Effector memory CD4-positive, alpha-beta T cell (primary cell): Measurements from ENCODE around the gene SLC25A42.
"Not testable (repeated sequence)": the region's sequence is repeated elsewhere in the genome, so short reads cannot be mapped to it uniquely, and the experiment has no call there.

ENCODE experiments used
- DNase-seq, 3 donors: peaks; one replicate each; pipeline ENCODE4 v3.0.0-alpha.2; 2020
- H3K27ac ChIP-seq: 2 replicates; pipeline ENCODE4 v1.7.0; 2013; ENCODE audit warnings: mild to moderate bottlenecking, low read length, moderate library complexity; ENCODE audit not compliant: insufficient read depth, poor library complexity, severe bottlenecking
- H3K27me3 ChIP-seq: replicated peaks from 2 replicates; pipeline ENCODE4 v1.7.0; 2013; ENCODE audit warnings: mild to moderate bottlenecking, low read length; ENCODE audit not compliant: insufficient read depth, control insufficient read depth, poor library complexity, severe bottlenecking
- H3K36me3 ChIP-seq: 2 replicates; pipeline ENCODE4 v1.7.0; 2013; ENCODE audit warnings: mild to moderate bottlenecking, low read length, moderate library complexity; ENCODE audit not compliant: control insufficient read depth, insufficient read depth
- H3K4me1 ChIP-seq: 2 replicates; pipeline ENCODE4 v1.7.0; 2013; ENCODE audit warnings: low read length, mild to moderate bottlenecking; ENCODE audit not compliant: control insufficient read depth, insufficient read depth, poor library complexity, severe bottlenecking
- H3K4me3 ChIP-seq: 2 replicates; pipeline ENCODE4 v1.7.0; 2013; ENCODE audit warnings: low read length, low read depth, mild to moderate bottlenecking; ENCODE audit not compliant: insufficient read depth, poor library complexity, severe bottlenecking
- H3K9me3 ChIP-seq: 2 replicates; pipeline ENCODE4 v1.7.0; 2013; ENCODE audit warnings: mild to moderate bottlenecking, low read length, moderate library complexity; ENCODE audit not compliant: control insufficient read depth

SLC25A42 gene

GRCh38 chr19:19131989-19132388, 68.2 kb downstream of the SLC25A42 start:
- DNase-seq, result no peak
- Histone ChIP-seq H3K27me3 (no peaks in the 10 kb centered on the region), H3K36me3 (no peaks in the 10 kb centered on the region), H3K27ac (no peak overlapping the region), H3K9me3 (no peaks in the 10 kb centered on the region), H3K4me1 (peaks cover 7% of the 10 kb centered on the region), H3K4me3 (no peak overlapping the region)

GRCh38 chr19:19132912-19133311, 69.1 kb downstream of the SLC25A42 start:
- Histone ChIP-seq H3K4me3 (no peak overlapping the region), H3K9me3 (no peaks in the 10 kb centered on the region), H3K27me3 (no peaks in the 10 kb centered on the region), H3K27ac (no peak overlapping the region), H3K36me3 (no peaks in the 10 kb centered on the region), H3K4me1 (peaks cover 14% of the 10 kb centered on the region)
- DNase-seq, result no peak

DNA sequence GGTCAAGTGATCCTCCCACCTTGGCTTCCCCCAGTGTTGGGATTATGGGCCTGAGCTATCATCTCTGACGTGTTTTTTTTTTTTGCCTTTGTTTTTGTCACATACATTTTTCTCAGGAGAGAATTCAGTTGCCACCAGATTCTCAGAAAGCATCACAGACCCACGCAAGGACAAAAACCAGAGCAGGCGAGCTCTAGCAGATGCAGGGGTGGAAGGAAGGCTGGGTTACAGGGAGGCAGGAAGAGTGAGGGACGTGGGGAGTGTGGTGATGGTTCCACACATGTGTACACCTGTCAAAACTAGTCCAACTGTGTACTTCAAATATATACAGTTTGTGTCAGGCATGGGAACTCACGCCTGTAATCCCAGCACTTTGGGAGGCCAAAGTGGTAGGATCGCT, 70.2 kb downstream of the SLC25A42 start:
- Histone ChIP-seq H3K36me3 (no peaks in the 10 kb centered on the region), H3K27me3 (no peaks in the 10 kb centered on the region), H3K4me3 (no peak overlapping the region), H3K27ac (no peak overlapping the region), H3K4me1 (peaks cover 17% of the 10 kb centered on the region), H3K9me3 (no peaks in the 10 kb centered on the region)
- DNase-seq, result no peak

GRCh38 chr19:19134687-19135158, 70.9 kb downstream of the SLC25A42 start:
- Histone ChIP-seq H3K27ac (no peak overlapping the region), H3K4me3 (no peak overlapping the region), H3K27me3 (no peaks in the 10 kb centered on the region), H3K4me1 (peaks cover 17% of the 10 kb centered on the region), H3K9me3 (no peaks in the 10 kb centered on the region), H3K36me3 (no peaks in the 10 kb centered on the region)
- DNase-seq, result peak in 1 of 3 donors; percentile 17

- H3K9me3 ChIP-seq, DNase-seq, H3K27ac ChIP-seq, H3K36me3 ChIP-seq, H3K27me3 ChIP-seq, H3K4me3 ChIP-seq: not testable (repeated sequence)
- H3K4me1 ChIP-seq, result peaks cover 17% of the 10 kb centered on the region
Observed at GRCh38 chr19:19135713-19136112, 71.9 kb downstream of the SLC25A42 start.

GRCh38 chr19:19137556-19138108, 73.8 kb downstream of the SLC25A42 start:
- no peaks in the 10 kb centered on the region for H3K27me3 ChIP-seq
- no peak for DNase-seq
- H3K9me3 ChIP-seq, result no peaks in the 10 kb centered on the region
- H3K27ac ChIP-seq, result peak overlapping the region; percentile 72
- H3K4me1 ChIP-seq, result peaks cover 17% of the 10 kb centered on the region
- H3K4me3 ChIP-seq, result peak overlapping the region; percentile 74
- H3K36me3 ChIP-seq, result no peaks in the 10 kb centered on the region

DNA sequence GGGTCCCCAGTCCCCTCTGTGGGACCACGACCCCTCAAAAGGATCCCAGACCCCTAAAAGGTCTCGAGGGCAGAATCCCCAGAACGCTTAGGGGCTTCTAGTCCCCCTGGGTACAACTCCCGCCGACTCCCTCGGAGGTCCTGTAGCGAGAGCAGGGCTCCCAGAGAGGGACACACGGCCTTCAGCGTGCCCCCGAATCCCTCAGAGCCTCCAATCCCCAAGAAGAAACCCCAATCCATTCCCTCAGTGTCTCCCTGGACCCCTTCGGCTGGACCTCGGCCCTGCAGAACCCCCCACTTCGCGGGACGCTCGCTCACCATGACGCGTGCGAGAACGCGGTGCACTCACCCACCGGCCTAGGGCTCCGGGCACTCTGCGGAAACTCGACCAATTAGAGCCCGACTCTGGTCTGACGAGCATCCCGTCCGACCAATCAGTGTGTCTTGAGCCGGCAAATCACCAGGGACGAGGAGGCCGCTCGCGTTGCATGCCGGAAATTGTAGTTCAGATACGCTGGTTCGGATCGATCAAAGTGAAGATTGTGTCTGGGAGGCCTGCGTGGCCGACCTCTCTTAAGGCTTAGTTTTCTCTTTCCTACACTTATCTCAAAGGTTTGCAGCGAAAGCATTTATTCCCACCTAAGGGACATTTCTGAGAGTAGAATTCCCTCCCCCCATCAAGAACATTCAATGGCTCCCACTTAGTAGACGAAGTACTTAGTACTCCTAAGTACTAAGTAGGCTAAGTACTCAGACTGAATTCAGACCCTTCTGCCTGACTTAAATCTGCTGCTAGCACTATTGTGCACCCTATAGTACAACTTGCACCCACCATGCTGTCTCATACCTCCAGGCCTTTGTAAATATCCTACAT, 74.6 kb downstream of the SLC25A42 start, which contains the start of gene TMEM161A:
TSS of gene TMEM161A (minus strand) at position 370 of the 873 bp plus-strand sequence. CDS start at position 320, 50 bp downstream.
- H3K4me3 ChIP-seq, result peak within 1 kb of the TSS; percentile 74
- no peaks in the 10 kb centered on the region for H3K27me3 ChIP-seq
- peaks cover 17% of the 10 kb centered on the region for H3K4me1 ChIP-seq
- H3K36me3 ChIP-seq, result no peaks in the 10 kb centered on the region
- H3K9me3 ChIP-seq, result no peaks in the 10 kb centered on the region
- peak within 1 kb of the TSS; percentile 72 for H3K27ac ChIP-seq
- peak; percentile 86 to 95 (median 93) for DNase-seq

DNA sequence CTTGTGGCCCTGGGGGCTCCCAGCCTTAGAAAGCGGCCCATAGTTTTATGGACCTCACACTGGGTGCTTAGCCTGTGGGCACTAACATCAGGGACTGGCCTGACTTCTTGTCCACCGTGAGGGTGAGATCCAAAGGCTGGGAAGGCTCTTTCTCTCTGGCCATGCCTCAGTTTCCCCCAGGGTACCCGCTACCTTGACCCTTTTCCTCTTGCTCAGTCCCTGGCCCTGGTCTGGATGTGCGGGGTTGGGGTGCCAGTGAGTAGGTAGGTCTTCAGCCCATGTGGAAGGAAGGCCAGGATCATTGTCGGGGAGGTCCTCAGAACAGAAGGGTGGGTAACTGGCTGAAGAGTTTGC, 76.1 kb downstream of the SLC25A42 start:
- H3K4me1 ChIP-seq, result peaks cover 13% of the 10 kb centered on the region
- H3K27ac ChIP-seq, result no peak overlapping the region
- H3K4me3 ChIP-seq, result no peak overlapping the region
- H3K36me3 ChIP-seq, result no peaks in the 10 kb centered on the region
- DNase-seq, result no peak
- no peaks in the 10 kb centered on the region for H3K9me3 ChIP-seq
- H3K27me3 ChIP-seq, result no peaks in the 10 kb centered on the region

DNA sequence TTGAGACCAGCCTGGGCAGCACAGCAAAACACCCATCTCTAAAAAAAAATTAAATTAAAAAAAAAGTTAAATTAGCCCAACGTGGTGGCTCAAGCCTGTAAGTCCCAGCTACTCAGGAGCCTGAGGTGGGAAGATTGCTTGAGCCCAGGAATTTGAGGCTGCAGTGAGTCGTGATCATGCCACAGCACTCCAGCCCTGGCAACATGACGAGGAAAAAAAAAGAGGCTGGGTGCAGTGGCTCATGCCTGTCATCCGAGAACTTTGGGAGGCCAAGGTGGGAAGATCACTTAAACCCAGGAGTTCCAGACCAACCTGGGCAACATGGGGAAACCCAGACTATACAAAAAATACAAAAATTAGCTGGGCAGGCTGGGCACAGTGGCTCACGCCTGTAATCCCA, 76.7 kb downstream of the SLC25A42 start:
- Histone ChIP-seq H3K27ac (no peak overlapping the region), H3K4me3 (no peak overlapping the region), H3K9me3 (no peaks in the 10 kb centered on the region), H3K36me3 (no peaks in the 10 kb centered on the region), H3K27me3 (no peaks in the 10 kb centered on the region), H3K4me1 (peaks cover 11% of the 10 kb centered on the region)
- DNase-seq, result no peak

DNA sequence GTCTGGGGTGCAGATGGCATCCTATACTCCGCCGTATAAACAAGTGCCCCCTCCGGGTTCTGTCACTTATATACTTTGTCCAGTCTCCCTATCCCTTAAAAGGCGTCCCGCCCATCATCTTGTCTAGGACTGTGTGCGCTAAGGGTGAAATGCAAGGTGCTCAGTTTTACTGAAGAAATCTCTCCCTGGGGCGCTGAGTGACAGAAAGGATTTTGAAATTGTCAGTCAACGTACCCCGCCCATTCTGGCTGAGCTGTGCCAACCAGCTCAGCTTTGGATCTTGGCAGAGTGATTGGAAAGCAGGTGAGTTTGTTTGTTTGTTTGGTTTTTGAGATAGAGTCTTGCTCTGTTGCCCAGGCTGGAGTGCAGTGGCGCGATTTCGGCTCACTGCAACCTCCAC, 78.6 kb downstream of the SLC25A42 start:
- Histone ChIP-seq H3K27me3 (no peaks in the 10 kb centered on the region), H3K4me3 (no peak overlapping the region), H3K9me3 (no peaks in the 10 kb centered on the region), H3K4me1 (peaks cover 9% of the 10 kb centered on the region), H3K36me3 (peaks cover 9% of the 10 kb centered on the region), H3K27ac (no peak overlapping the region)
- DNase-seq, result no peak
